MM.1S (cell line): ENCODE measurements around the gene ATPAF1.

Experiments
- DNase-seq: peaks from one replicate; pipeline ENCODE4 v3.0.0-alpha.2; 2015
- H2AFZ ChIP-seq: fragments of 300-600 bp; sonication (generic); 2 replicates; pipeline ENCODE4 v1.6.0; 2016; ENCODE audit warnings: antibody characterized with exemption, low read length
- H3F3A ChIP-seq: fragments of 300-600 bp; sonication (generic); 2 replicates; pipeline ENCODE4 v1.6.1; 2016; ENCODE audit warnings: mild to moderate bottlenecking, antibody characterized with exemption, low read length, moderate library complexity, mixed read lengths; ENCODE audit not compliant: insufficient read depth
- H3K27ac ChIP-seq: fragments of 300-600 bp; sonication (generic); 2 replicates; pipeline ENCODE4 v1.5.1; 2016; ENCODE audit warnings: mild to moderate bottlenecking, low read length
- H3K27me3 ChIP-seq: fragments of 300-600 bp; sonication (generic); replicated peaks from 2 replicates; pipeline ENCODE4 v1.6.0; 2016; ENCODE audit warnings: low read length; ENCODE audit not compliant: insufficient read depth
- H3K36me3 ChIP-seq: fragments of 300-600 bp; sonication (generic); replicated peaks from 2 replicates; pipeline ENCODE4 v1.6.1; 2016; ENCODE audit warnings: mild to moderate bottlenecking, low read length, mixed read lengths; ENCODE audit not compliant: insufficient read depth
- H3K4me1 ChIP-seq: fragments of 300-600 bp; sonication (generic); 2 replicates; pipeline ENCODE4 v1.6.1; 2016; ENCODE audit warnings: low read length, mixed read lengths
- H3K4me2 ChIP-seq: fragments of 300-600 bp; sonication (generic); 2 replicates; pipeline ENCODE4 v1.6.0; 2016; ENCODE audit warnings: low read depth, low read length
- H3K4me3 ChIP-seq: fragments of 300-600 bp; sonication (generic); 2 replicates; pipeline ENCODE4 v1.5.1; 2016; ENCODE audit warnings: low read length, mixed read lengths
- H3K79me2 ChIP-seq: fragments of 300-600 bp; sonication (generic); 2 replicates; pipeline ENCODE4 v1.6.1; 2016; ENCODE audit warnings: mixed run types, low read length, mixed read lengths
- H3K9ac ChIP-seq: fragments of 300-600 bp; sonication (generic); 2 replicates; pipeline ENCODE4 v1.6.1; 2016; ENCODE audit warnings: low read length, mixed read lengths
- H3K9me2 ChIP-seq: fragments of 300-600 bp; sonication (generic); replicated peaks from 2 replicates; pipeline ENCODE4 v1.6.1; 2016; ENCODE audit warnings: mild to moderate bottlenecking, low read length, mixed read lengths; ENCODE audit not compliant: insufficient read depth
- H3K9me3 ChIP-seq: fragments of 300-600 bp; sonication (generic); replicated peaks from 2 replicates; pipeline ENCODE4 v1.6.1; 2016; ENCODE audit warnings: mild to moderate bottlenecking, low read length, mixed read lengths; ENCODE audit not compliant: insufficient read depth
- H4K20me1 ChIP-seq: fragments of 300-600 bp; sonication (generic); 2 replicates; pipeline ENCODE4 v1.6.1; 2016; ENCODE audit warnings: mild to moderate bottlenecking, low read length, moderate library complexity, mixed read lengths; ENCODE audit not compliant: insufficient read depth
- CTCF ChIP-seq: fragments of 300-600 bp; sonication (generic); IDR thresholded peaks from 2 replicates; pipeline ENCODE4 v1.5.1; 2016; ENCODE audit warnings: antibody characterized with exemption, low read length, mixed read lengths
- EZH2 ChIP-seq: fragments of 300-600 bp; sonication (generic); optimal IDR thresholded peaks from 2 replicates; pipeline ENCODE3; 2017; ENCODE audit warnings: low read depth, mild to moderate bottlenecking, antibody characterized with exemption, low read length, mixed read lengths
- EZH2phosphoT487 ChIP-seq: fragments of 300-600 bp; sonication (generic); IDR thresholded peaks from 2 replicates; pipeline ENCODE4 v1.6.1; 2018; ENCODE audit warnings: antibody characterized with exemption, low read length

ATPAF1 gene

DNA sequence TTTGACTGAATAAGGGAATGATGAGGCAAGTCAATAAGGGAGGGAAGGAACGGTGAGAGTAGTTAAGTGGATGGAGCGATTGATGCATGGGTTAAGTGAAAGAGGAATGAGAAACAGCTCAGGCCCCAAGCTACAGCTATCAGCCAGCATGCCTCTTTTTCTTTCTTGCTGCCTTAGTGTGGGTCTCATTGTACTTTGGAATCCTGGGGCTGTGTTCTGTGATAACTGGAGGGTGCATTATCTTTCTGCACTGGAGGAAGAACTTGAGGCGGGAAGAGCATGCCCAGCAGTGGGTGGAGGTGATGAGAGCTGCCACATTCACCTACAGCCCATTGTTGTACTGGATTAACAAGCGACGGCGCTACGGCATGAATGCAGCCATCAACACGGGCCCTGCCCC lies 4.5 kb upstream of the ATPAF1 start:
- Histone ChIP-seq H3K4me3 (no peak overlapping the region), H3K4me2 (no peak overlapping the region), H3K9me2 (no peaks in the 10 kb centered on the region), H3K27ac (no peak overlapping the region), H2AFZ (no peak overlapping the region), H3K9me3 (no peaks in the 10 kb centered on the region), H3K4me1 (peaks cover 22% of the 10 kb centered on the region), H3K27me3 (no peaks in the 10 kb centered on the region), H4K20me1 (no peaks in the 10 kb centered on the region), H3K9ac (no peak overlapping the region), H3K36me3 (no peaks in the 10 kb centered on the region; the same call in 1 of the 2 replicates), H3F3A (peaks cover 18% of the 10 kb centered on the region), H3K79me2 (peaks cover 2% of the 10 kb centered on the region)
- DNase-seq, result no peak
- TF ChIP-seq EZH2 (no peak), EZH2phosphoT487 (no peak), CTCF (no peak)

DNA sequence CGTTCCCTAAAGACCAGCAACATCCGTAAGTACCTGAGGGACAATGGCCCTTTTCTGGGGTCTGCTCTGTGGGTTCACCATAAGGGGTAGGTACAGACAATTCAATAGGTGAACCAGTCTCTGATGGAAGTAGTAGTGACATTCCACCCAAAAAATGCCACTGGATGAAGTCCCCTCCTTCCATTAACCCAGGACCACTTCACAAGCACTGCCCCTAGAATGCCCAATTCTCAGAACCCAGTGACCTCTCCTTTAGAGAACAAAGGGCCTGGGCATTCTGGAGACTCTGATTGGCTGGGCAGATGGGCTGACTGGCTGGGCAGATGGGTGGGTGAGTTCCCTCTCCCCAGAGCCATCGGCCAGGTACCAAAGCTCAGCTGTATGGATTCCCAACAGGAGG lies 3.4 kb upstream of the ATPAF1 start, which contains the start of gene TEX38:
Gene TEX38, plus strand, starts transcription at position 301 of the 400 bp plus-strand sequence. Its CDS starts 81 bp downstream, at position 382.
- Histone ChIP-seq H3K4me1 (peaks cover 22% of the 10 kb centered on the region), H3F3A (peaks cover 17% of the 10 kb centered on the region), H4K20me1 (no peaks in the 10 kb centered on the region), H3K9ac (no peak within 1 kb of the TSS), H3K4me3 (no peak within 1 kb of the TSS), H3K27ac (no peak within 1 kb of the TSS), H3K36me3 (no peaks in the 10 kb centered on the region), H3K4me2 (no peak within 1 kb of the TSS), H2AFZ (no peak within 1 kb of the TSS), H3K79me2 (peaks cover 13% of the 10 kb centered on the region), H3K9me2 (no peaks in the 10 kb centered on the region), H3K9me3 (no peaks in the 10 kb centered on the region), H3K27me3 (no peaks in the 10 kb centered on the region)
- DNase-seq, result no peak
- TF ChIP-seq EZH2phosphoT487 (no peak), CTCF (no peak), EZH2 (no peak)

DNA sequence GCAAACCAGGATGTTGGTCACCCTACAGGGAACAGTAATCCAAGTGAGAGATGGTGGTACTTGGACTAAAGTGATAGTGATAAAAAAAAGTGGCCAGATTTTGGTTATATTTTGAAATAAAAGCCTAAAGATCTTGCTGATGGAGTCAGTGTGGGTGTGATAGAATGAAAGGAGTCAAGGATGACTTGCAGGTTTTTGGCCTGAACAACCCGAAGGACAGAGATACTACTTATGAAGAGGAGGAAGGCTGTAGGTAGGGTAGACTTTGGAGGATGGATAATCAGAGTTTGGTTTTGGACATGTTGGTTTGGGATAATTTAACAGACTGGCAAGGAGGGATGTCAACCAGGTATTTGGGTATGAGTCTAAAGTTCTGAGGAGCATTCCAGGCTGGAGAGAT lies 2.0 kb upstream of the ATPAF1 start:
- no peaks in the 10 kb centered on the region for H3K9me2 ChIP-seq
- H3K4me3 ChIP-seq, result no peak overlapping the region
- TF ChIP-seq CTCF (no peak), EZH2phosphoT487 (no peak), EZH2 (no peak)
- no peaks in the 10 kb centered on the region for H3K9me3 ChIP-seq
- no peaks in the 10 kb centered on the region for H3K27me3 ChIP-seq
- no peak for DNase-seq
- H3K9ac ChIP-seq, result no peak overlapping the region
- H2AFZ ChIP-seq, result no peak overlapping the region
- H3K4me1 ChIP-seq, result peaks cover 8% of the 10 kb centered on the region
- H3F3A ChIP-seq, result peaks cover 6% of the 10 kb centered on the region; the same call in 1 of the 2 replicates
- no peak overlapping the region for H3K4me2 ChIP-seq
- no peaks in the 10 kb centered on the region for H3K36me3 ChIP-seq
- no peak overlapping the region for H3K27ac ChIP-seq
- peaks cover 18% of the 10 kb centered on the region for H3K79me2 ChIP-seq
- H4K20me1 ChIP-seq, result no peaks in the 10 kb centered on the region
